ENCODE data around the gene RABGAP1.

Gene RABGAP1

DNA sequence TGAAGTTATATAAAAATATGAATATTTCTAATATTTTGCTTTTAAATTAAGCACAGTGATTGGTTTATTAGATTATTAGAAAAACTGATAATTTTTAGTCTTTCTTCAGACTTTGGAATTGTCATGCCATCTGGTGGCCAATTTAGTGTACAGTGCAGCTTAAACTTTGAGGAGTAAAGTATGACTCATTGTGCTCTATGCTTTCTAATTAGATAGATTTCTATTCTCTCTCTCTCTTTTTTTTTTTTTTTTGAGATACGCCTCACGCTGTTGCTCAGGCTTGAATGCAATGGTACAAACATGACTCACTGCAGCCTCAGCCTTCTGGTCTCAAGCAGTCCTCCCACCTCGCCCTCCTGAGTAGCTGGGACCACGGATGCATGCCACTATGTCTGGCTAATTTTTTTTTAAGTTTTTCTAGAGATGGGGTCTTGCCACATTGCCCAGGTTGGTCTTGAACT, 50.6 kb downstream of the RABGAP1 start:
- Histone ChIP-seq H3K9me3 (ENCODE audit: control insufficient read depth, low read depth, low read length) (no peaks in the 10 kb centered on the region), H3K27me3 (ENCODE audit: control insufficient read depth, insufficient read depth, low read length) (no peaks in the 10 kb centered on the region), H3K27ac (ENCODE audit: low read length) (no peak overlapping the region), H3K4me3 (ENCODE audit: low read length) (no peak overlapping the region), H3K36me3 (ENCODE audit: control insufficient read depth, low read depth, low read length) (peaks cover 34% of the 10 kb centered on the region), H3K9ac (ENCODE audit: low read length) (no peak overlapping the region), H3K4me1 (ENCODE audit: control insufficient read depth, low read depth, low read length) (no peaks in the 10 kb centered on the region)

DNA sequence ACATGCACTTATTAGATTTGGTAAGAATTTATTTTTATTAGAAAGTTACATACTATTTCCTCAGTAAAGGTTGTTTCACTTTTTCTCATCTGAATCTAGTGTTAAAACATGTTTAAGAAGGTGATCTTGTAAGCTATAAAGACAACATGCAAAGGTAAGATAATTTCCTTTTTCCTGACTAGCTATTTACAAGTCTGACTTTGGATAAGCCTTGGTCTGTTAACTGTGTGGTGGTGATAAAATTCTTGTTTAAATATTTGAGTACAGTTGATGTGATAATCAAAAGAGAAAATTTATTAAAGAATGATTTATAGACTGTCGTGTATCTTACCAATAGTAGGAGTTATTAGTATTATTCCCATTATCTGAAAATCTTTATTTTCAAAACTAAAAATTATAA, 55.8 kb downstream of the RABGAP1 start:
- Histone ChIP-seq H3K9ac (ENCODE audit: low read length) (no peak overlapping the region), H3K27me3 (ENCODE audit: control insufficient read depth, insufficient read depth, low read length) (no peaks in the 10 kb centered on the region), H3K36me3 (ENCODE audit: control insufficient read depth, low read depth, low read length) (peaks cover 33% of the 10 kb centered on the region), H3K4me1 (ENCODE audit: control insufficient read depth, low read depth, low read length) (peaks cover 4% of the 10 kb centered on the region), H3K27ac (ENCODE audit: low read length) (no peak overlapping the region), H3K9me3 (ENCODE audit: control insufficient read depth, low read depth, low read length) (no peaks in the 10 kb centered on the region), H3K4me3 (ENCODE audit: low read length) (no peak overlapping the region)

DNA sequence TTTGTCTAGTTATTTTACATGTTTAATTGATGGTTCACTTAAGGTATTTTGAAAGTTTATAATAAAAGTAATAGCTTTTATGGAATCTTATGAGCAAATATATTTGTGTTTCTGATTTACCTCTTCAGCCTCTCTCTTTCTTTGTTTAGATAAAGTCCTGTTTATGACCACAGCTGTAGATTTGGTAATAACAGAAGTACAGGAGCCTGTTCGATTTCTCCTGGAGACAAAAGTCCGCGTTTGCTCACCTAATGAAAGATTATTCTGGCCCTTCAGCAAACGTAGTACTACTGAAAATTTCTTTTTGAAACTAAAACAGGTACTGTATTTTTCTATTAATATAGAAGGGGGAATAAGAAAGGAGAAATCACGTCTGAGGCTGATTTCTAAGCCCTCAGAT, 57.6 kb downstream of the RABGAP1 start:
- no peak overlapping the region for H3K4me3 ChIP-seq (ENCODE audit: low read length)
- H3K9me3 ChIP-seq (ENCODE audit: control insufficient read depth, low read depth, low read length), result no peaks in the 10 kb centered on the region
- no peaks in the 10 kb centered on the region for H3K27me3 ChIP-seq (ENCODE audit: control insufficient read depth, insufficient read depth, low read length)
- H3K9ac ChIP-seq (ENCODE audit: low read length), result no peak overlapping the region
- peaks cover 4% of the 10 kb centered on the region for H3K4me1 ChIP-seq (ENCODE audit: control insufficient read depth, low read depth, low read length)
- no peak overlapping the region for H3K27ac ChIP-seq (ENCODE audit: low read length)
- peaks cover 42% of the 10 kb centered on the region for H3K36me3 ChIP-seq (ENCODE audit: control insufficient read depth, low read depth, low read length)

DNA sequence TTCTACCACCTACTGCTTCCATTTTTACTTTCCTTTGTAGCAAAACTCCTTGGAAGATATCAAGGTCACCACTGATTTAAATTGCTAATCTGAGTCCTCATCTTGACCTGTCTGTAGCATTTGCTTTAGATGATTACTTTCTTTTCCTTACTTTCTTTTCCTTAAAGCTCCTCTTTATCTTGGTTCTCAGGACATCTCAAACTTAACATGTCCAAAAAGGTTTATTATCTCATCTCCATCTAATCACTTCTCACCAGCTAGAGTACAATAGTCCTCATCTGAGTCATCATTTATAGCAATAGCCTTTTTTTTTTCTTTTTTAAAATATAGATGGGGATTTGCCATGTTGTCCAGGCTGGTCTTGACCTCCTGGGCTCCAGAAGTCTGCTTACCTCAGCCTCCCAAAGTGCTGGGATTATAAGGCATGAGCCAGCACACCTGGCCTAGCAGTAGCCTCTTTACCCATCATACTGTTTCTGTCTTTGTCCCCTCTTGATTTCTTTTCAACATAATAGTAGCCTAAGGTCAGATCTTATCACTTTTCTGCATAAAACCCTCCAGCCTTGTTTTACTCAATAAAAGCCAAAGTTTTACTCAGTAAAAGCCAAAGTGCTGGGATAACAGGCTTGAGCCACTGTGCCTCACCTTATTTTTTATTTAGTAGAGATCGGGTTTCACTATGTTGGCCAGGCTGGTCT, 59.7 kb downstream of the RABGAP1 start:
- H3K27me3 ChIP-seq (ENCODE audit: control insufficient read depth, insufficient read depth, low read length), result no peaks in the 10 kb centered on the region
- peaks cover 51% of the 10 kb centered on the region for H3K36me3 ChIP-seq (ENCODE audit: control insufficient read depth, low read depth, low read length)
- H3K4me3 ChIP-seq (ENCODE audit: low read length), result no peak overlapping the region
- no peak overlapping the region for H3K27ac ChIP-seq (ENCODE audit: low read length)
- H3K9ac ChIP-seq (ENCODE audit: low read length), result no peak overlapping the region
- H3K4me1 ChIP-seq (ENCODE audit: control insufficient read depth, low read depth, low read length), result peaks cover 4% of the 10 kb centered on the region
- H3K9me3 ChIP-seq (ENCODE audit: control insufficient read depth, low read depth, low read length), result no peaks in the 10 kb centered on the region

DNA sequence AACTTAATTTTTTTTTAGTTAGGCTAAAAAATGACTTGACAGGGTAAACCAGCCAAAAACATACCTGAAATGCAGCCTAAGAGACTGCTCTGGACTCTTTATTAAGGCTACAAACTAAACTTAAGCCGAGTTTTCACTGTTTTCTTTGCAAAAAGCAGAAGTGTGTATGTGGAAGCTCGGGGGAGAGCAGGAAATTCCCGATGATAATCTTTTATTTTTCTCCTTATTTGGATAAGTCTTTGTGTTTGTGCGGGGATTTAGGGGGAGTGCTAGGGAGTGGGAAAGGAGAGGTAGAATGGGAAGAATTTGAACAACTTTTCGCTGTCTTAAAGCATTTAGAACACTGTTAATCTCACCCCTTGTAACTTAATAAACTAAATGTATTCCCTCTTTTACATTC, 61.9 kb downstream of the RABGAP1 start:
- no peak overlapping the region for H3K9ac ChIP-seq (ENCODE audit: low read length)

DNA sequence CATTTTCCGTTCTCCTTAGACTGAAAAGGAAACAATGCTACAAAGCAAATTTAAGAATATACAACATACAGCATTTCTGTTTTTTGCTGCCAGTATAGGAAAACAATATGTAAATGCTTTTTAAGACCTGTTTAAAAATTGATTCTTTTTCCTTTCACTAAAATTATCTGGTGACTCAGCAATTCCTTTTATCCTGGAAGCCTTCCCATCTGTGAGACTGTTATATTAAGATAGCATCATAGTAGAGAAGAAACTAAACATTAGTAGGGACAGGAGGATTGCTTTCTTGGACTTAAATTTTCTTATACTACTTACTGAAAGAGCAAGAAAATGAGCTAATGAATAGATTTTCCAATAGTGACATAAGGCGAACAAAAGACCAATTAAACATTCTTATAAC, 62.6 kb downstream of the RABGAP1 start:
- Histone ChIP-seq H3K9ac (ENCODE audit: low read length) (no peak overlapping the region), H3K4me3 (ENCODE audit: low read length) (no peak overlapping the region), H3K27me3 (ENCODE audit: control insufficient read depth, insufficient read depth, low read length) (no peaks in the 10 kb centered on the region), H3K4me1 (ENCODE audit: control insufficient read depth, low read depth, low read length) (peaks cover 4% of the 10 kb centered on the region), H3K36me3 (ENCODE audit: control insufficient read depth, low read depth, low read length) (peaks cover 40% of the 10 kb centered on the region), H3K9me3 (ENCODE audit: control insufficient read depth, low read depth, low read length) (no peaks in the 10 kb centered on the region), H3K27ac (ENCODE audit: low read length) (no peak overlapping the region)

More for the DNA sequence above, 61.9 kb downstream of the RABGAP1 start:
- Histone ChIP-seq H3K4me3 (ENCODE audit: low read length) (no peak overlapping the region), H3K4me1 (ENCODE audit: control insufficient read depth, low read depth, low read length) (peaks cover 4% of the 10 kb centered on the region), H3K9me3 (ENCODE audit: control insufficient read depth, low read depth, low read length) (no peaks in the 10 kb centered on the region), H3K27me3 (ENCODE audit: control insufficient read depth, insufficient read depth, low read length) (no peaks in the 10 kb centered on the region), H3K27ac (ENCODE audit: low read length) (no peak overlapping the region), H3K36me3 (ENCODE audit: control insufficient read depth, low read depth, low read length) (peaks cover 40% of the 10 kb centered on the region)

DNA sequence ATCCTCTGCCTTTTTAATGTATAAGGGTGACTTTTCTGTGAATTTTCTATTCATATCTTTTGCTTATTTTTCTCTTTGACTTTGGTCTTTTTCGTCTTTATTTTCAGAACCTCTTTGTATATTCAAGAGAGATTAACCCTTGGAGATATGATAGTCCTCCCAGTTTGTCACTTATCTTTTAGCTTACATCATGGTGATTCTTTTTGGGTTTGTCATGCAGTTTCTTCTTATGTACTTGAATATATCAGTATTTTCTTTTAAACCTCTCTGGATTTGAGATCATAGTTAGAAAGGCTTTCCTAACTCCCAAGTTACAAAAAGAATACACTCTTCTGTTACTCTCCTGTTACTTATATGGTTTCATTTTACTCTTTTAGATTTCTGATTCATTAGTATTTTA, 65.1 kb downstream of the RABGAP1 start:
- H3K27ac ChIP-seq (ENCODE audit: low read length), result no peak overlapping the region

DNA sequence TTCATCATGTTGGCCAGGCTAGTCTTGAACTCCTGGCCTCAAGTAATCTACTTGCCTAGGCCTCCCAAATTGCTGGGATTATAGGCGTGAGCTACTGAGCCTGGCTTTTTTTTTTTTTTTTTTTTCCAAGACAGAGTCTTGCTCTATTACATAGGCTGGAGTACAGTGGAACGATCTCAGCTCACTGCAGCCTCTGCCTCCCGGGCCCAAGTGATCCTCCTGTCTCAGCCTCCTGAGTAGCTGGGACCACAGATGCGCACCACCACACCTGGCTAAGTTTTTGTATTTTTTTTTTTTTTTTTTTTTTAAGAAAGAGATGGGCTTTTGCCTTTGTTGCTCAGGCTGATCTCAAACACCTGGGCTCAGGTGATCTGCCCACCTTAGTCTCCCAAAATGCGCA, 66.4 kb downstream of the RABGAP1 start:
- peaks cover 43% of the 10 kb centered on the region for H3K36me3 ChIP-seq (ENCODE audit: control insufficient read depth, low read depth, low read length)
- H3K27ac ChIP-seq (ENCODE audit: low read length), result no peak overlapping the region
- no peak overlapping the region for H3K4me3 ChIP-seq (ENCODE audit: low read length)
- no peak overlapping the region for H3K9ac ChIP-seq (ENCODE audit: low read length)
- no peaks in the 10 kb centered on the region for H3K9me3 ChIP-seq (ENCODE audit: control insufficient read depth, low read depth, low read length)
- no peaks in the 10 kb centered on the region for H3K4me1 ChIP-seq (ENCODE audit: control insufficient read depth, low read depth, low read length)
- no peaks in the 10 kb centered on the region for H3K27me3 ChIP-seq (ENCODE audit: control insufficient read depth, insufficient read depth, low read length)

More for the DNA sequence above, 65.1 kb downstream of the RABGAP1 start:
- H3K4me3 ChIP-seq (ENCODE audit: low read length), result no peak overlapping the region
- H3K27me3 ChIP-seq (ENCODE audit: control insufficient read depth, insufficient read depth, low read length), result no peaks in the 10 kb centered on the region
- H3K9me3 ChIP-seq (ENCODE audit: control insufficient read depth, low read depth, low read length), result no peaks in the 10 kb centered on the region
- H3K36me3 ChIP-seq (ENCODE audit: control insufficient read depth, low read depth, low read length), result peaks cover 41% of the 10 kb centered on the region
- H3K9ac ChIP-seq (ENCODE audit: low read length), result no peak overlapping the region
- no peaks in the 10 kb centered on the region for H3K4me1 ChIP-seq (ENCODE audit: control insufficient read depth, low read depth, low read length)

DNA sequence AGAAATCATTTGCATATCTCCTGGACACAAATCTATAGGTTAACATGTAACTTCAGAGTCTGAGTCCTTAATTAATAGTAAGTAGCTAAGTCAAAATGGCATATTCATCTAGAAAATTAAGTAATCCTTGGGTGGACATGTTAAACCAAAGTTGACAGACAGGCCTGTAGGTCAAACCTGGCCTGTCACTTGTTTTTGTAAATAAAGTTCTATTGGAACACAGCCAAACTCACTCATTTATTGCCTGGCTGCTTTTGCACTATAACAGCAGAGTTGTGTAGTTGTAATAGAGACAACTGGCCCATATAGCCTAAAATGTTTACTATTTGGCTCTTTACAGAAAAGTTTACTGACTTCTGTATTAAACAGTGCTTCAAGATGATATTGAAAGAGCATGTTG, 68.1 kb downstream of the RABGAP1 start:
- Histone ChIP-seq H3K27me3 (ENCODE audit: control insufficient read depth, insufficient read depth, low read length) (no peaks in the 10 kb centered on the region), H3K27ac (ENCODE audit: low read length) (no peak overlapping the region), H3K9ac (ENCODE audit: low read length) (no peak overlapping the region), H3K4me1 (ENCODE audit: control insufficient read depth, low read depth, low read length) (no peaks in the 10 kb centered on the region), H3K4me3 (ENCODE audit: low read length) (no peak overlapping the region), H3K9me3 (ENCODE audit: control insufficient read depth, low read depth, low read length) (no peaks in the 10 kb centered on the region), H3K36me3 (ENCODE audit: control insufficient read depth, low read depth, low read length) (peaks cover 45% of the 10 kb centered on the region)

DNA sequence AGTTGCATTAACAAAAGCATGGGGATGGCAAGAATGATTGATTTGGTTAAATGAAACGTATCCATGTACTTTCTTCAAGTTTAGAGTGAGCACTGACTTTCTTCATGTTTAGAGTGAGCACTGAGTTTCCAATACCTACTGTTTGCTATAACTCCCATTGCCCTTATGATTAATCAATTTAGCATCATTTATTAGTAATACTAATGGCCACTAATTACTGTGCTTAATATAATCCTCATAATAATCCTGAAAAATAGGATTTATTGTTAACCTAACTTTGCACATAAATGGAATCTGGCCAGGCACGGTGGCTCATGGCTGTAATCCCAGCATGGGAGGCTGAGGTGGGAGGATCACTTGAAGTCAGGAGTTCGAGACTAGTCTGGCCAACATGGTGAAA, 70.6 kb downstream of the RABGAP1 start:
- Histone ChIP-seq H3K9me3 (ENCODE audit: control insufficient read depth, low read depth, low read length) (no peaks in the 10 kb centered on the region), H3K4me3 (ENCODE audit: low read length) (no peak overlapping the region), H3K27ac (ENCODE audit: low read length) (no peak overlapping the region), H3K4me1 (ENCODE audit: control insufficient read depth, low read depth, low read length) (no peaks in the 10 kb centered on the region), H3K36me3 (ENCODE audit: control insufficient read depth, low read depth, low read length) (peaks cover 46% of the 10 kb centered on the region), H3K9ac (ENCODE audit: low read length) (no peak overlapping the region), H3K27me3 (ENCODE audit: control insufficient read depth, insufficient read depth, low read length) (no peaks in the 10 kb centered on the region)

DNA sequence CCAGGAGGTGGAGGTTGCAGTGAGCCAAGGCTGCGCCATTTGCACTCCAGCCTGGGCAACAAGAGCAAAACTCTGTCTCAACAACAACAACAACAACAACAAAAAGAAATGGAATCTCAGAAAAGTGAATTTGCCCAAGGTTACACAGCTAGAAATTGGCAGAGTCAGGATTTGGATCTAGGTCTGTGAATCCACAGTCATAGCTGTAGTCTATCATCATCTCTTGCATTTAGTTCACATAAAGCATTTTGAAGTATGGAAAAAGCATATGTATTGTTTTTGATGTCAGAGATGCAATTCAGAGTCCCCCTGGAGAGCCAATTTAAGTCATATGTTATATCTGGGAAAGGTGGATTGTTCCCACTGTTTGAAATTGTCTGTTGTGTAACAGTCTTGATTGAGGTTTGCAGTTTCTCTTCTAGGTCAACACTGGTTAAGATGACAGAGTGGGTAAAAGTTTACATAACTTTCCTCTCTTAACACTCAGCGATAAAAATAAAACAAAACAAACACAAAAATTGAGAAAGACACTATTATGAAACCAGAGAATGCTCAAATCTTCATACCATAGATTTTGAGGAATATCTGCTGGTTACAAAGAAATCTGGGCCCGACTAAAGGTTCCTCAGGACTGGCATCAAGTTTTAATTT, 71.2 kb downstream of the RABGAP1 start:
- peaks cover 51% of the 10 kb centered on the region for H3K36me3 ChIP-seq (ENCODE audit: control insufficient read depth, low read depth, low read length)
- H3K9ac ChIP-seq (ENCODE audit: low read length), result no peak overlapping the region
- H3K4me3 ChIP-seq (ENCODE audit: low read length), result no peak overlapping the region
- no peaks in the 10 kb centered on the region for H3K4me1 ChIP-seq (ENCODE audit: control insufficient read depth, low read depth, low read length)
- H3K27ac ChIP-seq (ENCODE audit: low read length), result no peak overlapping the region
- no peaks in the 10 kb centered on the region for H3K27me3 ChIP-seq (ENCODE audit: control insufficient read depth, insufficient read depth, low read length)
- H3K9me3 ChIP-seq (ENCODE audit: control insufficient read depth, low read depth, low read length), result no peaks in the 10 kb centered on the region

DNA sequence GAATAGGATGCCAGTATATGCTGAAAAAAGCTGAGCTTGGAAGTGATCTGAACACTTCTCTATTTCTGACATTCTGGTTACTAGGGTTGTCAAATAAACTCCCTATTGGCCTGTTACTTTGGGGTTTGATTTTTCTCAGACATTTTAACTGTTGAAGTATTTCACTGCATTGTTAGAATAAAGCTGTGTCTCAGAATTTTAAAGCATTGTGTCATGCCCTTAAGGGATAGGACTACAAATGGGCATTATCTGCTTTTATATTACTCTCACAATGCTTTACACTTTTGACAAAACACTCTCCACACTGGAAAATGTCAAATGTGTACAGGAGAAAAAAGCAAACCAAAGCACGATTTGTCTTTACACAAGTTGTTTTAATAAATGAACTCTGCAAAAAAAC, 75.8 kb downstream of the RABGAP1 start:
- peaks cover 56% of the 10 kb centered on the region for H3K36me3 ChIP-seq (ENCODE audit: control insufficient read depth, low read depth, low read length)
- no peak overlapping the region for H3K27ac ChIP-seq (ENCODE audit: low read length)
- H3K4me3 ChIP-seq (ENCODE audit: low read length), result no peak overlapping the region

More for the DNA sequence above, 75.8 kb downstream of the RABGAP1 start:
- Histone ChIP-seq H3K9me3 (ENCODE audit: control insufficient read depth, low read depth, low read length) (no peaks in the 10 kb centered on the region), H3K27me3 (ENCODE audit: control insufficient read depth, insufficient read depth, low read length) (no peaks in the 10 kb centered on the region), H3K4me1 (ENCODE audit: control insufficient read depth, low read depth, low read length) (no peaks in the 10 kb centered on the region), H3K9ac (ENCODE audit: low read length) (no peak overlapping the region)

All from iPS-18a (cell line).